GM21786 (cell line): ENCODE results near the gene YBX1.
A peak's percentile ranks its signal among the peaks of the same experiment; 100 is the strongest.

Source experiments
- ATAC-seq: cut with Tn5 transposase; IDR thresholded peaks from one replicate; pipeline ENCODE4 v1.9.1; 2021; ENCODE audit not compliant: unreplicated experiment

Gene YBX1

DNA sequence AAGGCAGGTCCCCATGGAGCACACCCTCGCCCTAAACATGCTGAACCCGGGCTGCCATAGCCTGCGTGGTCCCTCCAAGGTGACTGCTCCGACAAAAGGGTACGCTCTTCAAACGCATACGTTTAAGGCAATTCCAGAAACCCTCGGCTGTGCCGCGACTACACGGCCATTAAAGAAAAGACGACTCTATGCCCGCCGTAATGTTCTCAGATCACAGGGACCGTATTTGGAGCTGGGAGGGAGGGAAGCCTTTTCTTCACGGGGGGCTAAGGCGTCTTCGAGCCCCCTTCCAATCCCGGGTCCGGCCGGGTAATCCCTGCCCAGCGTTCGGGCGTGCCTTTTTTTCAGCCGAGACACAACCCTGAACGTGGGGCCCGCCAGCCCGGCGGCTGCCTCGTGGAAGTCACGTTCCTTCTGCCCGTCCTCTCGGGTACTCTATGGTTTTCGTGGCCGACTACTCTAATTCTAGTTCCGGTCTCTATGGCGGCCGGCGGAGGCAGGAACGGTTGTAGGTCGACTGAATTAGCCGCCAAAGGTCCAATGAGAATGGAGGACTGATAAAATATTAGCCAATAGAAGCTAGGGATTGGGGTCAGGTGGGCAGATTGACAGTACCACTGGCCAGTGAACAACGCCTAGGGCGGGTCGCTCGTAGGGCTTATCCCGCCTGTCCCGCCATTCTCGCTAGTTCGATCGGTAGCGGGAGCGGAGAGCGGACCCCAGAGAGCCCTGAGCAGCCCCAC is at the start of gene YBX1:
TSS of gene YBX1 (plus strand) at position 678 of the 743 bp plus-strand sequence. CDS start 148 bp downstream, outside the sequence.
- ATAC-seq: peak; percentile 94

DNA sequence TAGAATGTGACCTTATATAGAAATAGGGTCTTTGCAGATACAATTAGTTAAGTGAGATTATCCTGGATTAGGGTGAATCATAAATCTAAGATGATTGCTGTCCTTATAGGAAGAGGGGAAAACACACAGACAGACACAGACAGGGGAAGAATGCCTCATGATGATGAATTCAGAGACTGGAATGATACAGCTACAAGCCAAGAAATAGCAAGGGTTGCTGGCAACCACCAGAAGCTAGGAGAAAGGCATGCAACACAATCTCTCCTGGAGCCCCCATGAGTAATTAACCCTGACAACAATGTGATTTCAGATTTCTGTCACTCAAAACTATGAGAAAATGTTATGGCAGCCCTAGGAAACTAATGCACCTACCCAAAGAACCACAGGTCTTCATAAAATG is 43.1 kb upstream of the YBX1 start:
- ATAC-seq: no peak

DNA sequence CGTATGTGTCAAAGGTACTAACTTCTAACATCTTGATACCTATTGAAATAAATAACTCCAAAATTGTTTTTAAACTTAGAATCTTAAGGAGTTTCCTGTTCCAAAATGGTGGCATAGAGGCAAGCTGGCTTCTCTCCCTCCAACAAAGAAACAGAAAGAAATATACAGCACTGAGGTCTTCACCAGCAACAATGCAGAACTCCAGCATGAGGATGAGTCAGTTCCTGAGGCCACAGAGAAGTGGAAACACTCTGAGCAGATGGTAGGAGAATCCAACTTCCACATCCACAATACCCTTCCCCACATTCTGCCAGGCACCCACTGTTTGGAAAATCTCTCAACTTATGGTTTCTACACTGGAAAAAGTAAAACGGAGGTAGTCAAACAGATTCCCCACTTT is 36.2 kb upstream of the YBX1 start:
- no peak for ATAC-seq

DNA sequence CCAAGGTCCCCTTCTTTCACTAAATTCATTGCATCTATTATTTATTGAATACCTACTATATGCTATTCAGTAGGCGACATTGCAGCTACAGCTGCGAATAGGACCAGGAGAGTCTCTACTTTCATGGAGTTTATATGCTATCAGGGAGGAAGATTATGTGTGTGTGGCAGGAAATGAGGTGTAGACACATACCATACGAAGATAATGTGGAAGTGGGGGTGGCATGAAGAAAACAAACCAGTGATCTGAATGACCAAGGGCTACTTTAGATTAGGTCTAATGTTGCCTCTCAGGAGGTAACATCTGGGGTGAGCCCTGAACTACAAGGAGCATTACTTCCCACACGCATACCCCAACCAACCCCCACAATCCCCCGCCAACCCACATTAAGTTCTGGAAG is 25.0 kb upstream of the YBX1 start:
- no peak for ATAC-seq

DNA sequence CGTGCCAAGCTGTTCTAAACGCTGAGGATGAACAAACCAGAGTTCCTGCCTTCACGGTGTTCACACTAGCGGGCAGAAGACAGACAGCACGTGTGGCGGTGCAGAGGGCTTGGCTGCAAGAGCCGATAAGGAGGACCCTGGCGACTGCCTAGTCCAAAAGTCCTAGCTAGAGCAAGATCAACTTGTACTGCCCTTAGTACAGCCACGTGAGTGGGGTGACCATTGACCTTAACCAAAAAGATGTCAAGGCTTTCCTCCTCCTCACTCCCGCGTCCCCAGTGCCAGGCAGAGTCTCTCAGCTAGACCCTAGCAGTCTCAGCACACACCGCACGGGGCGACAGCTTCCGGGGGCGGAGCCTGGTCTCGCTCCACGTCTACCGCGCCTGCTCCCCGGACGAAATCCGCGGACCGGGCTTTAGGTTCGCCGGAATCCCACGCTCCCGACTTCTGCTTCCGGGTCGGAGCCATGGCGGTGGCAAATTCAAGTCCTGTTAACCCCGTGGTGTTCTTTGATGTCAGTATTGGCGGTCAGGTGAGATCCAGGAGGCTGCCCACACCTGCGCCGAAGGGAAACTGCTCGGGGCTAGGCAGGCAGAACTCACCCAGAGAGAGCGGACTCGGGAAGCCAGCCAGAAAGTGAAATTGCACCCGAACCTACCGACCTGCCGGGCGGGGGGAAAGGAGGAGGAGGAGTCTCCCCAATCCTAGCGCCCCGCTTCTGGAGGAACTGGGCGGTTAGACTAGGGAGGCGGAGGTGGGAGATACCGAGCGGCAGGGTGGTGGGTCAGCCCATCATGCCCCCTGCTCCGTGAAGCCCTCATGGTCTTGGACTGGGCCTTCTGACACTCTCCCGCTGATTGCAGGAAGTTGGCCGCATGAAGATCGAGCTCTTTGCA is 24.0 kb upstream of the YBX1 start, which contains the start of gene PPIH:
TSS of gene PPIH (plus strand) at position 443 of the 896 bp plus-strand sequence. CDS start at position 467, 24 bp downstream.
- peak; percentile 94 for ATAC-seq

DNA sequence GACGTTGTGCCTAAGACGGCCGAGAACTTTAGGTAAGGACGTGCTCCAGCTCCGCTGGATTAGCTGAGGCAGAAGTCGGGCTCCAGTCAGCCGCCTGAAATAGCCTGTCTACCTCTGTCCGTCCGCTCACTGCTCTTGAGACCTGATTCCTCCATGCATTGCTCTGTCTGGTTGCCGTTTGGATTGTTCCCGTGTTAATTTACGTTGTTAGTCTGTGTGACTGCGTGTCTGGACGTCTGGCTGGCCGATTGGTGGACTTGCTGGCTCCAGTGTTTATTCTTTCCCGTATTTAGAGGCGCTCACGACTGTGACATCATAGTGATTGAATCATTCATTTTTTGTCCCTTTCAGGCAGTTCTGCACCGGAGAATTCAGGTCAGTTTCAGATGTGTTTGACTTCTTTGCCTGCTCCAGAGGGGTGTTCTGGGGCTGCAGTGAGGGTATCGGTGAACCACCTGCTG is 23.3 kb upstream of the YBX1 start:
- ATAC-seq: no peak

DNA sequence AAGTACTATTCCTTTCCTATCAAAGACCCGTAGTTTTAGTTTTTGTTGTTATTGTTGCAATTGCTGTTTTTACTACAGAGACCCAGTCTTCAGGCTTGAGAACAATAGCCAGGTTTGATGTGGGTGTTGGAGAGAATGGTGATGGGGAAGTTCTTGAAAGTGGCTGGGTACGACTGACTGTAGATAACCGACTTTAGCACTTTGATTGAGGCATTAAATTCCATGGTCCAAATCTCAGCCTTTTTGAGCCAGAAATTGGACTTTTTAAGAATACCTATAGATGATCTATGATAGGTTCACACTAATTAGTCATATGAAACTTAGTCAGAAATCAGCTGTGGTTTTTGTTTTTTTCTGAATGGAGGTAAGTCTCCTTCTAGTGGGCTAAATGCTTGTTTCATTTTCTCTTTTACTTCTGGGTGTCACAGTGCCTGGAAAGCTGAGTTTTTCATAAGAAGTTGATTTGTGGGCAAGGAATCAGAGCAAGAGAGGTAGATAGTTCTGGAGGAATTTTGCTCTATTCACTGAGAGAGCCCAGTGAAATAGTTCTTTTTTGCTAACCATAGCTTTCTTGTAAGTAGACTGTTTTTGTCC is 21.2 kb upstream of the YBX1 start:
- no peak for ATAC-seq

DNA sequence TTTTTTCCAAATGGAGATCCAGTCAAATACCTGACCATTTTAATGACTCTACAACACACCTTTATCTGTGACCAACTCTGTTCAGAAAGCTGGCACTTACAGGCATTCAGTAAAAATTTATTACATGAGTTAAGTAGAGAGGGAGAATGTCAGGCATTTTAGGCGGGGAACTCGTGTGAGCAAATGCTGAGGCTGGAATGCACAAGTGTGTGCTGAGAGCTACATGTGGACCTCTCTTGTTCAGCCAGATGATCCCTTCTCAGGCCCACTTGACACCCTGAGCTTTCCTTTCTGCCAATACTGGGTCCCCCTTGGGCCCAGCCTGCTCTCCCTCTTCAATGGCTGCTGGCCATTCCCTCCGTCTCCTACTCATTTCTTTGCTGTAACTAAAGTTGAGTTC is 12.3 kb upstream of the YBX1 start:
- ATAC-seq: no peak

DNA sequence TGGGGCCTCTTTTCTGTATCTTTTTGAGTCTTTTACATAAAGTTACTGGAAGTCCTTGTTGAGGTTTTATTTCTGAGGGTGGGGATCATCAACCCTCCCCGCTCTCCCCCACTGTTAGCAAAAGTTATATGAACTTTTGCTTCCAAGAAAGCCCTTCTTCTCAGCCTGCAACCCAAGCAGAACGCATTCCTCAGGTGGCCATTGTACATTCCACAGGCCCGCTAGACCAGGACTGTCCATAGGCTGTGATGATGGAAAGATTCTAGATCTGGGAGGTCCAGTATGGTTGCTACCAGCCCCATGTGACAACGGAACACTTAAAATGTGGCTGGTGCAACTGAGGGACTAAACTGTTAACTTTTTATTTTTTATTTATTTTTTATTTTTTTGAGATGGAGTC is 11.8 kb upstream of the YBX1 start:
- ATAC-seq: no peak

DNA sequence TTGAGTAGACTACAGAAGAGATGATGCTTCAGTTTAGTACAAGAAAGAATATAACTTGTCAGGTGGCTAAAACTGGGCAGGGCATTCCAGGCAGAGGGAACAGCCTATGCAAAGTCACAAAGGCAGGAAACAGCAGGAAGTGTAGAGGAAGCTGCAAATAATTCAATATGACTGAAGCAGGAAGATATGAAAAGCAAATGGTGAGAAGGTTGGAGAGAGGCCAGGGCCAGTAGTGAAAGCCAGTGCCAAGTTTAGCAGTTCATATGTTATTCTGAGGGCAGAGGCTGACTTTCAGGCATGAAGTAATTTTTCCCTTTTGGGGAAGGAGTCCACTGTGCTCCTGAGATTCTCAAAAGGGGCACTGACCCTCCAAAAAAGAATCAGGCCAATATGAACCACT is 8.0 kb upstream of the YBX1 start:
- ATAC-seq: no peak

DNA sequence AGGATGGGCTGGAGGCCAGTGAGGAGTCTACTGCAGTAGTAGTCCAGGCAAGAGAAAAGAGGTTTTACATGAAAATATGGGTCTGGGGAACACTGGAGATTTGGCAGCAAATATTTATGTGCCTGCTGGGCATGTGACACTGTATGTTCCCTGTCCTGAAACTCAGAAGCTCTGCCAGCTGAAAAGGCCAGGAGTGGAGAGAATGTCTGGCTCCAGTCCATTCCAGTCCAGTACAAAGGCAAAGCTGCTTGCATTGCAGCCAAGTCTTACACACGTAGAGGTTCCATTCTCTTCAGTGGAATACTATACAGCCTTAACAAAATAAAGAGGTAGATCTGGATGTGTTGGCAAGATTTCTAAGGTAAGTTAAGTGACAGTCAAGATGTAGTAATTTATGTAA is 7.5 kb upstream of the YBX1 start:
- ATAC-seq: no peak

DNA sequence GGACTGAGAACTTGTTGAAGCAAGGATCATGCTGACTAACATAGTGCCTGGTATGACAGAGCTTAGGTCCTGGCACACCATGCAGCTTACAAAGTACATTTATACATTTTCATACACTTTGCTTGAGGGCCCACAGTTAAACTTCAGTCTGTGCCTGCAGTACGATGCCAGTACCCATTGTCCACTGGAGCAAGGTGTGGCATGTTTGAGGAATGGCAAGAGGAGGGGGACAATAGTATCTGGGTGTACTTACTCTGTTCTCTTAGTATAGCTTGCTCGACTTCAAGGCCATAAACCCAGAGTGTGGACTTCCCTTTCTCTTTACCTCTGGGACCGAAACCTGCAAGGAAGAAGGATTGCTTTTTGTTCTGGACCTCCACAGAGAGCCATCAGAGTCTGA is 6.8 kb upstream of the YBX1 start:
- no peak for ATAC-seq

DNA sequence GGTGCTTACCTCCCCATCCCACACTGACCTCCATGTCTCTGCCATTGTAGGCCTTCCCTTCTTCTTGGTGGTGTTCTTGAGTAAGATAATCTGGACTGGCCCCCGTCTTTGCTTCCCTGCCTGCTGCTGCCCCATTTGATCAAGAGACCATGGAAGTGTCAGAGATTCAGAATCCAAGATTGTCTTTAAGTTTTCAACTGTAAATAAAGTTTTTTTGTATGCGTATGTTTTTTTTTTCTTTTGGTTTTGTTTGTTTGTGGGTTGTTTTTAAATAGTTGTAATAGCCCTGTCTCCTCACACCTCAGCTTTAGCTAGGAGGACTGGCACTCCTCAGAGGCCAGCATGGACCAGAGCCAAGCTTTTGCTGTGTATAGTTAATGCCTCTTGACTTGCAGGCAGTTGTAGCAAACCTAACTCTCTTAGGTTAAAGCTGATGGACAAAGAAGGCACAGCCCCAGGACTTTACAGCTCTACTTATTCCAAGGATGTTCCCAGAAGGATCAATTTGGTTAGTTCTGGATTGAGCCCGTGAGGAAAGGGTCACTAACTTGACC is 5.6 kb upstream of the YBX1 start:
- ATAC-seq: no peak

DNA sequence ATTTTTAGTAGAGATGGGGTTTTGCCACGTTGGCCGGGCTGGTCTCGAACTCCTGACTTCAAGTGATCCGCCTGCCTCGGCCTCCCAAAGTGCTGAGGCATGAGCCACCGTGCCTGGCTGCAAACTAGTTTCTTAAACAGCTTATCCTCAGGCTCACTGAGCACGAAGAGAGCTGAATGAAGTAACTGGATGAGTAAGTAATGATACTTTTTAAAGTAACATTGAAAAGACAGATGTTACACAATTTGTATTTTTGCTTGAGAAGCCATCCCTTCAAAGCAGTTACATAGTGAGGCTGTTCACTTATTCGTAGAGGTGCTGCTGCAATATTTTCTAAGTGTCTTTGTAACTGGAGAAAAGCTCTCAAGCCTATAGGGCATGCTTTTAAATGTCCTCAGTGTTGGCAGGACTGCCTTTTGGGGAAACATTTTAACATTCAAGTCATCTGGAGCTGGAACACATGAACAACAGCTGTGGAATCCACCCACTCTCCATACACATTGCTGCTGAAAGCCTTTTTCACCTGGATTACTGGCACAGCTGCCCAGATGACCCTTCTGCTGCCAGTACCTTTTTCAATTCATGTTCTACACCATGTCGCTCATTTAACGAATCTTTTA is 2.7 kb upstream of the YBX1 start:
- ATAC-seq: no peak

DNA sequence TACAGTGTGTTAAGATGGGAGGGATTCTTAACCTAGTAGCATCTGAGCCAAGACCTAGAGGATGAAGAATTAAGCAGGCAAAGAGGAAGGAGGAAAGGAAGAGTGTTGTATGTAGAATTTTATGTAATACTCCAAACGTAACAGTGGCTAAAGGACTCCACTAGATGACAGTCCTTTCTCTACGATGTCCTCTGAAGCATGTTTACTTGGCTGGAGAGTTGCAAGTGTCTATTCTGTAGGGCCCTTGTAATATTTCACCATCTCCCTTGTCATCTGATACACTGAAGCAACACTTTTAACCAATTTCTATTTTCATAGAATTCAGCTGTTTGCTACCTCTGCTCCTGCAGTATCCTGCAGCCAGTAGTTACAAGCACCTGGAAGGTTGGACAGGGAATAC is 2.2 kb upstream of the YBX1 start:
- no peak for ATAC-seq

DNA sequence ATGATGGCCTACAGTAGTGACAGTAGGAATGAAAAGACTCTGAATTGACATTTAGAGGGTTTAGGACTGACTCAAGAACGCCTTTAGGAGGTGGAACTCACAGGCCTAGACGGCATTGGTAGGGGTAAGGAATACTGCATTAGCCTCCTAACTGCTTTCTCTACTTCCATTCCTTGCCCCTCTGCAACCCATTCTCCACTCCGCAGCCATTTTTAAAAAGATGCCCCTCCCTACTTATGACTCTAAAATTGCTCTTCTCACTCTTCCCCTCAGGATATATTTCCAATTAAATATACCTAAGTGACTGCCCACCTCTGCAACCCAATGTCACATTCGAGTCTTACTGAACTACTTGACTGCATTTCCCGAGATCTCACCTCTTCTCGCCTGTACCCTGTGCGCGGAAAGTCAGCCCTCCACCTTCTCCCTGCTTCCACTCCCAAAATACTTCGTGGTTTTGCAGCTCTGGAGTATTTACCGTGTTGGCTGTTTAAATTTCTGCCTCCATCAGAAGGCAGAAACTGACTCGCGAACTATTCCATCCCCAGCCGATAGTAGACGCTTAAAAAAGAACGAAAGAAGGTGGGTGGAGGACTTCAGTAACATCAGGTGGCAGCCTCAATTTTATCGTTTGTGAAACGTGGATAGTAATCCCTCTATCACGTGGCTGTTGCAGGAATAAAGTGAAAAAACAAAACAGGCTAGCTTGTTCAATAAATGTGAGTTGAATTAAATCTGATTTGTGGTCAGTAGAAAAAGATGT is 1.1 kb upstream of the YBX1 start:
- ATAC-seq: no peak

DNA sequence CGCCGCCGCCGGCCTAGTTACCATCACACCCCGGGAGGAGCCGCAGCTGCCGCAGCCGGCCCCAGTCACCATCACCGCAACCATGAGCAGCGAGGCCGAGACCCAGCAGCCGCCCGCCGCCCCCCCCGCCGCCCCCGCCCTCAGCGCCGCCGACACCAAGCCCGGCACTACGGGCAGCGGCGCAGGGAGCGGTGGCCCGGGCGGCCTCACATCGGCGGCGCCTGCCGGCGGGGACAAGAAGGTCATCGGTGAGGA is 193 bp downstream of the YBX1 start:
- peak; percentile 8 for ATAC-seq

DNA sequence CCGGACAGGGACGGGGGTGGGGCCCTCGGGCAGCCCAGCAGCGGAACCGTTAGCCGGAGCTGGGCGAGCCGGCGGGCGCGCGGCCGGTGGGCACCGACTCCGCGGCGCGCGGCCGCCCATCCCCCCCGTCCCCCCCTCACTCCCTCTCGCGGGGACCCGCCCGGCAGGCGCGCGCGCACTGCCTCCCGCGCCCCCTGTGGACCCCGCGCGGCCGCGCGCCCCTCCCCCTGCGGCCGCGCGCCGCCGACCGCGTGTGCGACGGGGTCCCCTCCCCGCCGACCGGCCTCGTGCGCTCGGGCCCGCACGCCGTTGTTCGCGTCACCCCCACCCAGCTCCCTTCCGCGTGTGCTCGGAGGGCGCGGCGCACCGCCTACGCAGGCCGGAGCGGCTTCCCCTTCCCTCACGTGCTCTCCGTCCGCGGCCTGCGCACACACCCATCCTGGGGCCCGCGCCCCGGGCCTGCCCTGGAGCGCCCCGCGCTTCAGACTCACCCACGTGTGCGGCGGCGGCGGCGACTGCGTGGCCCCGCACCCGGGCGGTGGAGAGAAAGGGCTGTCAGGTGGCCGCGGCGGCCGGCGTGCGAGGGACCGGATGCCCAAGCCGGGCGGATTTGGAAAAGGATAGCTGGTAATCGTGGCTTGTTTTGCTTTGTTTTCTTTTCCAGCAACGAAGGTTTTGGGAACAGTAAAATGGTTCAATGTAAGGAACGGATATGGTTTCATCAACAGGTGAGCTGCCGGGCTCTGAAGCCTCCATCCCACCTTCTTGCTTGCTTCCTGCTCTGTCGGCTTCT is 717 bp downstream of the YBX1 start:
- peak; percentile 29 for ATAC-seq

DNA sequence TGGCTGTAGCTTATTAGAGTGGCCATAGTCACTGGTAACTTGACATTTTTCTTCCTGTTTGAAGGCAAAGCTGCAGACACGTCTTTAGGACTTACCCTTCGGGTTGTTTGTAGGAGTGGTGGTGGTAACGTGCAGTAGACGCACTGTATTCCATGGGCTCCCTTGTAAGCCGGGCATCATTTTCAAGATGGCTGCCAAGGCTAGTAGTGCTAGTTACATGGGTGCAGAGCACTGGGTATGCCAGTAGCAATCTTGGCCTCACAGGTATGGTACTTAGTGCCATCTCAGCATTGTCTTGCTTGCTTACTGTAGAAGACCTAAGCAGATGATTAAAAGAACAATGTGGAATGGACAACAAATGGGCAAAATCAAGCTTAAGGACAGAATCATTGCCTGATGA is 1.9 kb downstream of the YBX1 start:
- ATAC-seq: no peak

DNA sequence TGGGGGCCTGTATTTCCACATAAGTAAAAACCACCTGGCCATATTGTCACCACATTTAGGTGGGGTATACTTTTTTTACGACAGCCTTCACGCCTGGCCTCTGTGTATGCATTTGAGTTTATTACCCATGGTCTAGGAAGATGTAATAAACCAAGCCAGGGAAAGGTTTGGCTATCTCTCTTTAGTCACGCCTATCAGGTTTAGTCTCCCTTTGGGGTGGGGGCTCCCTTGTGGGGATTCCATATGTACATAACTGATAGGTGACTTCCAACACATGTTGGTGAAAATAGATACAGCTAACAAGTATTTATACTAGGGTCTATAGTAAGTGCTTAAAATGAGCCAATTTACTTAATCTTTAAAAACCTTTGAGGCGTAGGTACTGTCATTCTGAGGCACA is 4.2 kb downstream of the YBX1 start:
- no peak for ATAC-seq
